SK-N-SH (cell line): ENCODE measurements around the gene GLB1L3. TPM values are rescaled to one million over a fixed set of nuclear protein-coding genes. Genes with fewer than 3 reads are reported as not detected.

Source experiments
- CTCF ChIA-PET: fragments of 300-600, 350-600 bp; formaldehyde crosslinking; extraction: SDS; loops from one replicate; lab custom pipeline; 2021; lab: Yijun Ruan, JAX
- POLR2A ChIA-PET: fragments of 350-600 bp; sonication (Branson Sonifier 250); formaldehyde crosslinking; extraction: SDS; loops from one replicate; lab custom pipeline; 2020; ENCODE audit warnings: antibody characterized with exemption, inconsistent platforms; lab: Yijun Ruan, JAX
- DNase-seq: peaks from one replicate; pipeline ENCODE4 v3.0.0; 2012
- H2AFZ ChIP-seq: fragments of 200-600 bp; sonication (generic); 2 replicates; pipeline ENCODE4 v1.8.1; 2016; ENCODE audit warnings: antibody characterized with exemption, mild to moderate bottlenecking, low read depth
- H3F3A ChIP-seq: fragments of 200-600 bp; sonication (generic); replicated peaks from 2 replicates; pipeline ENCODE3; 2016; ENCODE audit warnings: antibody characterized with exemption, mild to moderate bottlenecking; ENCODE audit not compliant: insufficient read depth
- H3K27ac ChIP-seq, 2 experiments: fragments of 200-500 bp in 1 of 2; fragments of 200-600 bp in 1 of 2; sonication (Bioruptor generic) in 1 of 2; sonication (generic), shearing (Covaris generic) in 1 of 2; 2 replicates each; pipeline versions ENCODE4 v1.5.1 to v1.6.1; 2014 to 2016; ENCODE audit warnings: low read depth in 2 of 2, inconsistent platforms in 1 of 2, low read length in 1 of 2, mild to moderate bottlenecking in 1 of 2, mixed read lengths in 1 of 2
- H3K27me3 ChIP-seq: fragments of 200-600 bp; sonication (generic), shearing (Covaris generic); 2 replicates; pipeline ENCODE4 v1.6.1; 2016; ENCODE audit warnings: mixed run types; ENCODE audit not compliant: insufficient read depth
- H3K36me3 ChIP-seq, 2 experiments: fragments of 200-500 bp in 1 of 2; fragments of 200-600 bp in 1 of 2; sonication (Bioruptor generic) in 1 of 2; sonication (generic) in 1 of 2; replicated peaks in 1 of 2; 2 replicates each; pipeline versions ENCODE3 to v1.5.1; 2014 to 2016; ENCODE audit warnings: low read length in 1 of 2, mild to moderate bottlenecking in 1 of 2; ENCODE audit not compliant: insufficient read depth in 2 of 2, control insufficient read depth in 1 of 2
- H3K4me1 ChIP-seq, 2 experiments: fragments of 200-500 bp in 1 of 2; fragments of 200-600 bp in 1 of 2; sonication (Bioruptor generic) in 1 of 2; sonication (generic), shearing (Covaris generic) in 1 of 2; 2 replicates each; pipeline versions ENCODE4 v1.5.1 to v1.6.1; 2014 to 2016; ENCODE audit warnings: low read depth in 1 of 2, low read length in 1 of 2, mixed run types in 1 of 2; ENCODE audit not compliant: insufficient read depth in 2 of 2, control insufficient read depth in 1 of 2
- H3K4me2 ChIP-seq: fragments of 200-600 bp; sonication (generic), shearing (Covaris generic); 2 replicates; pipeline ENCODE4 v1.6.1; 2017; ENCODE audit warnings: mixed run types
- H3K4me3 ChIP-seq, 2 experiments: fragments of 200-500 bp in 1 of 2; fragments of 200-600 bp in 1 of 2; sonication (Bioruptor generic) in 1 of 2; sonication (generic), shearing (Covaris generic) in 1 of 2; 2 replicates each; pipeline versions ENCODE4 v1.5.1 to v1.8.1; 2014 to 2016; ENCODE audit warnings: low read depth in 2 of 2, inconsistent platforms in 1 of 2, low read length in 1 of 2, mild to moderate bottlenecking in 1 of 2, mixed read lengths in 1 of 2, moderate library complexity in 1 of 2
- H3K79me2 ChIP-seq: fragments of 200-600 bp; sonication (generic); 2 replicates; pipeline ENCODE4 v1.8.1; 2017; ENCODE audit warnings: mild to moderate bottlenecking; ENCODE audit not compliant: insufficient read depth
- H3K9ac ChIP-seq: fragments of 200-600 bp; sonication (generic); 2 replicates; pipeline ENCODE4 v1.6.1; 2017; ENCODE audit warnings: mixed run types
- H3K9me2 ChIP-seq: fragments of 200-600 bp; sonication (generic); 2 replicates; pipeline ENCODE4 v1.6.1; 2017; ENCODE audit warnings: mixed run types
- H3K9me3 ChIP-seq: fragments of 200-600 bp; sonication (generic); 2 replicates; pipeline ENCODE4 v1.6.1; 2017; ENCODE audit warnings: mixed run types, mild to moderate bottlenecking, moderate library complexity
- H4K20me1 ChIP-seq: fragments of 200-600 bp; sonication (generic); 2 replicates; pipeline ENCODE4 v1.6.1; 2017; ENCODE audit warnings: mild to moderate bottlenecking, mixed run types; ENCODE audit not compliant: insufficient read depth
- CTCF ChIP-seq: fragments of 200-600 bp; sonication (generic); IDR thresholded peaks from 2 replicates; pipeline ENCODE4 v1.6.1; 2017; ENCODE audit warnings: antibody characterized with exemption, mild to moderate bottlenecking, moderate library complexity
- ELF1 ChIP-seq: IDR thresholded peaks from 2 replicates; pipeline ENCODE4 v1.4.0; 2012
- EZH2phosphoT487 ChIP-seq: fragments of 200-600 bp; sonication (generic); IDR thresholded peaks from 2 replicates; pipeline ENCODE4 v1.6.1; 2017; ENCODE audit warnings: low read depth, mixed run types, mild to moderate bottlenecking, antibody characterized with exemption, moderate library complexity, borderline replicate concordance
- FOXJ3 ChIP-seq: sonication (generic); formaldehyde crosslinking; IDR thresholded peaks from 2 replicates; pipeline ENCODE4 v1.5.1; 2020; ENCODE audit warnings: mild to moderate bottlenecking, missing genetic modification reagents
- FOXM1 ChIP-seq: IDR thresholded peaks from 2 replicates; pipeline ENCODE4 v1.4.0; 2012; ENCODE audit warnings: low read depth, mild to moderate bottlenecking
- GABPA ChIP-seq: IDR thresholded peaks from 2 replicates; pipeline ENCODE4 v1.4.0; 2012; ENCODE audit warnings: low read depth, mild to moderate bottlenecking
- GATA2 ChIP-seq: sonication (generic); formaldehyde crosslinking; IDR thresholded peaks from 2 replicates; pipeline ENCODE4 v1.5.0; 2020; ENCODE audit warnings: mild to moderate bottlenecking, missing genetic modification reagents
- IRF3 ChIP-seq: fragments of 150-350 bp; IDR thresholded peaks from 2 replicates; pipeline ENCODE4 v1.6.1; 2016; ENCODE audit warnings: mild to moderate bottlenecking, low read depth, low read length
- MXI1 ChIP-seq: IDR thresholded peaks from 2 replicates; pipeline ENCODE4 v1.6.1; 2012; ENCODE audit warnings: mild to moderate bottlenecking, low read depth, low read length, improper control_type of control experiment
- RAD21 ChIP-seq: IDR thresholded peaks from 2 replicates; pipeline ENCODE4 v1.6.1; 2012; ENCODE audit warnings: mild to moderate bottlenecking, low read length
- RCOR1 ChIP-seq: fragments of 150-350 bp; IDR thresholded peaks from 2 replicates; pipeline ENCODE4 v1.6.1; 2017; ENCODE audit warnings: antibody characterized with exemption, low read length
- RXRA ChIP-seq: IDR thresholded peaks from 2 replicates; pipeline ENCODE4 v1.4.0; 2012; ENCODE audit warnings: low read depth, mild to moderate bottlenecking, borderline replicate concordance
- SIN3A ChIP-seq: IDR thresholded peaks from 2 replicates; pipeline ENCODE4 v1.6.1; 2012; ENCODE audit warnings: low read depth, mild to moderate bottlenecking, low read length, moderate library complexity, borderline replicate concordance
- SMC3 ChIP-seq: IDR thresholded peaks from 2 replicates; pipeline ENCODE4 v1.6.1; 2012; ENCODE audit warnings: low read depth, low read length, improper control_type of control experiment
- TCF12 ChIP-seq: IDR thresholded peaks from 2 replicates; pipeline ENCODE4 v1.4.0; 2012
- USF2 ChIP-seq: fragments of 150-350 bp; IDR thresholded peaks from 2 replicates; pipeline ENCODE4 v1.6.1; 2017; ENCODE audit warnings: antibody characterized with exemption, low read length, low read depth, borderline replicate concordance
- WGBS: methylation state at CpG from one replicate; pipeline ENCODE4 v1.1.6; 2017; ENCODE audit warnings: low lambda C conversion rate; 5-methylcytosine and 5-hydroxymethylcytosine counted together
- polyA plus RNA-seq, 3 experiments: library from polyadenylated mRNA; depleted of rRNA; stranded (reverse); fragments of >200 nt; gene quantifications; 2 replicates each; pipeline ENCODE4 v1.2.3, GENCODE V29; 2012

Gene GLB1L3
- polyA plus RNA-seq, 1 of the 3 experiments (the other 2 are of a cell fraction), result not detected

GRCh38 chr11:134337051-134337450 lies 60.9 kb downstream of the GLB1L3 start:
- H4K20me1 ChIP-seq, result no peaks in the 10 kb centered on the region
- H3K27me3 ChIP-seq, result 0 out of 2 replicates have a peak, but pooled peaks cover 6% of the 10 kb centered on the region
- ChIA-PET POLR2A (no interaction called here), CTCF (no interaction called here)
- no peaks in the 10 kb centered on the region for H3K79me2 ChIP-seq
- H3K27ac ChIP-seq, result no peak overlapping the region; a peak in 1 of 4 replicates
- no peaks in the 10 kb centered on the region for H3F3A ChIP-seq
- WGBS, result 65% methylated on average over 4 of the region's 4 CpGs
- no peaks in the 10 kb centered on the region for H3K9me2 ChIP-seq
- no peak for TF ChIP-seq GABPA
- TF ChIP-seq TCF12, result no peak
- no peak for TF ChIP-seq RAD21
- TF ChIP-seq FOXM1, result no peak
- no peak for TF ChIP-seq EZH2phosphoT487
- TF ChIP-seq IRF3, result no peak
- H3K4me2 ChIP-seq, result no peak overlapping the region
- no peak overlapping the region for H2AFZ ChIP-seq
- no peak for DNase-seq
- H3K36me3 ChIP-seq, result no peaks in the 10 kb centered on the region
- no peaks in the 10 kb centered on the region for H3K9me3 ChIP-seq
- H3K9ac ChIP-seq, result no peak overlapping the region
- H3K4me3 ChIP-seq, result no peak overlapping the region
- no peaks in the 10 kb centered on the region; a peak in 1 of 4 replicates for H3K4me1 ChIP-seq

GRCh38 chr11:134338068-134338467 lies 61.9 kb downstream of the GLB1L3 start:
- Histone ChIP-seq H3K4me1 (no peaks in the 10 kb centered on the region; a peak in 1 of 4 replicates), H3K4me3 (no peak overlapping the region), H3K9me3 (no peaks in the 10 kb centered on the region), H3K79me2 (no peaks in the 10 kb centered on the region), H3K36me3 (no peaks in the 10 kb centered on the region), H3K27ac (no peak overlapping the region), H3K4me2 (no peak overlapping the region), H3K27me3 (no peaks in the 10 kb centered on the region), H3K9me2 (no peaks in the 10 kb centered on the region), H3F3A (no peaks in the 10 kb centered on the region), H3K9ac (no peak overlapping the region), H4K20me1 (no peaks in the 10 kb centered on the region), H2AFZ (no peak overlapping the region)
- WGBS, result 100% methylated on average over 6 of the region's 15 CpGs
- POLR2A ChIA-PET, result no interaction called here
- no peak for DNase-seq
- CTCF ChIA-PET, result no interaction called here
- no peak for TF ChIP-seq SMC3
- TF ChIP-seq GATA2 (CRISPR knock-in tag), result no peak
- no peak for TF ChIP-seq USF2
- TF ChIP-seq FOXM1, result no peak
- no peak for TF ChIP-seq CTCF
- TF ChIP-seq MXI1, result no peak
- no peak for TF ChIP-seq RCOR1
- TF ChIP-seq ELF1, result no peak
- TF ChIP-seq FOXJ3 (CRISPR knock-in tag), result no peak
- no peak for TF ChIP-seq GABPA
- no peak for TF ChIP-seq SIN3A
- no peak for TF ChIP-seq RXRA
